Ishikawa (cell line): Measurements from ENCODE around the gene TJP2.

Experiments
- CEBPB ChIP-seq: IDR thresholded peaks from 2 replicates; pipeline ENCODE4 v1.6.1; 2012
- TF ChIP-seq, protein P1 (sequence below): IDR thresholded peaks from 2 replicates; pipeline ENCODE4 v1.6.1; 2012; ENCODE audit warnings: low read depth, mild to moderate bottlenecking

DNA sequence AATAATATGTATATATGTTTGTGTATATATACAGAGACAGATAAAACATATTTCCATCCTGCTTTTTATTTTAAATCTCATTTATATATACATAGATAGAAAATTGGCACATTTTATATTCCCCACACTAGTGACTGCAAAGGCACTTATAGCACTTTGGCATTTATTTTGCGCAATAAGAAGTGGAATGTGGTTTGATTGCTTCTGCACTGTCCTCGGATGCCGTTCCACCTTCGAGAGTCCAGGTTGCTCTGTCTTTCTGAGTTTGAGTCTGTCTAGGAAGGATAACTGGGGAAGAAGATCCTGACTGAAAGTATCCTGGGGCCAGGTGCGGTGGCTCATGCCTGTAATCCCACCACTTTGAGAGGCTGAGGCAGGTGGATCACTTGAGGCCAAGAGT lies 84.5 kb downstream of the TJP2 start:
- TF ChIP-seq CEBPB, result no peak; the same call in 1 of the 2 replicates
- TF ChIP-seq, protein P1, sequence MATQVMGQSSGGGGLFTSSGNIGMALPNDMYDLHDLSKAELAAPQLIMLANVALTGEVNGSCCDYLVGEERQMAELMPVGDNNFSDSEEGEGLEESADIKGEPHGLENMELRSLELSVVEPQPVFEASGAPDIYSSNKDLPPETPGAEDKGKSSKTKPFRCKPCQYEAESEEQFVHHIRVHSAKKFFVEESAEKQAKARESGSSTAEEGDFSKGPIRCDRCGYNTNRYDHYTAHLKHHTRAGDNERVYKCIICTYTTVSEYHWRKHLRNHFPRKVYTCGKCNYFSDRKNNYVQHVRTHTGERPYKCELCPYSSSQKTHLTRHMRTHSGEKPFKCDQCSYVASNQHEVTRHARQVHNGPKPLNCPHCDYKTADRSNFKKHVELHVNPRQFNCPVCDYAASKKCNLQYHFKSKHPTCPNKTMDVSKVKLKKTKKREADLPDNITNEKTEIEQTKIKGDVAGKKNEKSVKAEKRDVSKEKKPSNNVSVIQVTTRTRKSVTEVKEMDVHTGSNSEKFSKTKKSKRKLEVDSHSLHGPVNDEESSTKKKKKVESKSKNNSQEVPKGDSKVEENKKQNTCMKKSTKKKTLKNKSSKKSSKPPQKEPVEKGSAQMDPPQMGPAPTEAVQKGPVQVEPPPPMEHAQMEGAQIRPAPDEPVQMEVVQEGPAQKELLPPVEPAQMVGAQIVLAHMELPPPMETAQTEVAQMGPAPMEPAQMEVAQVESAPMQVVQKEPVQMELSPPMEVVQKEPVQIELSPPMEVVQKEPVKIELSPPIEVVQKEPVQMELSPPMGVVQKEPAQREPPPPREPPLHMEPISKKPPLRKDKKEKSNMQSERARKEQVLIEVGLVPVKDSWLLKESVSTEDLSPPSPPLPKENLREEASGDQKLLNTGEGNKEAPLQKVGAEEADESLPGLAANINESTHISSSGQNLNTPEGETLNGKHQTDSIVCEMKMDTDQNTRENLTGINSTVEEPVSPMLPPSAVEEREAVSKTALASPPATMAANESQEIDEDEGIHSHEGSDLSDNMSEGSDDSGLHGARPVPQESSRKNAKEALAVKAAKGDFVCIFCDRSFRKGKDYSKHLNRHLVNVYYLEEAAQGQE, result no peak
